ENCODE data around the gene ARL3. TPM values are rescaled to one million over a fixed set of nuclear protein-coding genes. Genes with fewer than 3 reads are reported as not detected.

ARL3 gene
- total RNA-seq, 1 experiment from 2014 or later = 20.7 TPM

- DNase-seq (ENCODE audit: low read depth, low spot score) (no peak), ATAC-seq (peak; percentile 28)
- POLR2A ChIA-PET = no interaction called here
- in situ Hi-C loops (cut with HindIII; ENCODE audit: low pct_unique_long_range_greater_than_20kb, low sequenced_read_pairs) (no loop called here), intact Hi-C loops (cut with micrococcal nuclease; ENCODE audit: unreplicated experiment) (loop anchor here (5.0 kb wide), 1 partner anchor 141 kb away; the partner anchor contains the start of genes ACTR1A and SUFU)
- Histone ChIP-seq H3K4me3 (ENCODE audit: low read depth in 2 of 2, low read length in 2 of 2) (peak overlapping the region; percentile 69 to 86), H3K4me1 (ENCODE audit: control insufficient read depth, insufficient read depth, low read length) (peaks cover 28% of the 10 kb centered on the region), H3K9me3 (ENCODE audit: control insufficient read depth, insufficient read depth, low read depth, low read length) (no peaks in the 10 kb centered on the region), H3K27me3 (ENCODE audit: control insufficient read depth, insufficient read depth, low read length) (no peaks in the 10 kb centered on the region), H3K27ac (ENCODE audit: low read length) (peak overlapping the region; percentile 94), H3K36me3 (ENCODE audit: control insufficient read depth, insufficient read depth, low read length) (peaks cover 9% of the 10 kb centered on the region; the same call in 1 of the 2 replicates)
- CTCF ChIA-PET = interaction anchor here (1.3 kb wide), 1 partner anchor 36 kb away, joined by 6 read pairs; no protein-coding TSS in a partner anchor
- no peak for TF ChIP-seq TCF7L2 (IDR thresholded peaks at IDR 0.05; ENCODE audit: low read depth, low read length)
- TF ChIP-seq POLR2AphosphoS5 (IDR thresholded peaks at IDR 0.05; ENCODE audit: low read depth, low read length) = peak; percentile 34; the same call in 1 of the 2 replicates
- TF ChIP-seq SIN3A (IDR thresholded peaks at IDR 0.05; ENCODE audit: borderline replicate concordance, insufficient read depth, low read depth, low read length) = no peak
- TF ChIP-seq CTCF (IDR thresholded peaks at IDR 0.05) = no peak
- no TSS peak for BruUV-seq (replicated peaks)
Measured at GRCh38 chr10:102643336-102644065, 70.7 kb downstream of the ARL3 start.

GRCh38 chr10:102642736-102643335 is 71.4 kb downstream of the ARL3 start:
- Histone ChIP-seq H3K27me3 (ENCODE audit: control insufficient read depth, insufficient read depth, low read length) (no peaks in the 10 kb centered on the region), H3K27ac (ENCODE audit: low read length) (peak overlapping the region; percentile 94), H3K9me3 (ENCODE audit: control insufficient read depth, insufficient read depth, low read depth, low read length) (no peaks in the 10 kb centered on the region), H3K4me1 (ENCODE audit: control insufficient read depth, insufficient read depth, low read length) (peaks cover 28% of the 10 kb centered on the region), H3K36me3 (ENCODE audit: control insufficient read depth, insufficient read depth, low read length) (peaks cover 9% of the 10 kb centered on the region; the same call in 1 of the 2 replicates), H3K4me3 (ENCODE audit: low read depth in 2 of 2, low read length in 2 of 2) (peak overlapping the region; percentile 69 to 86)
- CTCF ChIA-PET = no interaction called here
- intact Hi-C loops (cut with micrococcal nuclease; ENCODE audit: unreplicated experiment) (loop anchor here (5.0 kb wide), 1 partner anchor 141 kb away; the partner anchor contains the start of genes ACTR1A and SUFU), in situ Hi-C loops (cut with HindIII; ENCODE audit: low pct_unique_long_range_greater_than_20kb, low sequenced_read_pairs) (no loop called here)
- BruUV-seq (replicated peaks) = no TSS peak
- POLR2A ChIA-PET = no interaction called here
- no peak for TF ChIP-seq POLR2AphosphoS5 (IDR thresholded peaks at IDR 0.05; ENCODE audit: low read depth, low read length)
- 0 out of 2 replicates have a peak, but pooled peaks have one; percentile 36 for TF ChIP-seq SIN3A (IDR thresholded peaks at IDR 0.05; ENCODE audit: borderline replicate concordance, insufficient read depth, low read depth, low read length)
- no peak for TF ChIP-seq CTCF (IDR thresholded peaks at IDR 0.05)
- ATAC-seq = no peak
- no peak for DNase-seq (ENCODE audit: low read depth, low spot score)
